Heart left ventricle (tissue), 16 donors: Measurements from ENCODE around the gene HUS1B. TPM values are rescaled to one million over a fixed set of nuclear protein-coding genes. Genes with fewer than 3 reads are reported as not detected.

Experiments used
- ATAC-seq, 4 donors: fragments of 200-7000 bp; cut with Tn5 transposase; one replicate each; pipeline ENCODE4 v1.9.1; 2020 to 2022; ENCODE audit warnings: moderate library complexity in 4 of 4, mild to moderate bottlenecking in 3 of 4, moderate number of reproducible peaks in 1 of 4
- DNase-seq, 5 donors: peaks; one replicate each; pipeline ENCODE4 v3.0.0-alpha.2; 2020
- H3K27ac ChIP-seq, 12 donors: fragments of 200-600 bp; sonication (generic) in 4 of 12; one replicate each; pipeline versions ENCODE4 v1.5.0 to v1.8.0; 2016 to 2022; ENCODE audit warnings: mild to moderate bottlenecking in 2 of 12
- H3K27me3 ChIP-seq, 9 donors: fragments of 200-600 bp; sonication (generic) in 2 of 9; one replicate each; pipeline versions ENCODE4 v1.5.1 to v1.8.0; 2016 to 2022; ENCODE audit warnings: mild to moderate bottlenecking in 3 of 9
- H3K36me3 ChIP-seq, 9 donors: fragments of 200-600 bp; sonication (generic) in 2 of 9; one replicate each; pipeline versions ENCODE4 v1.5.0 to v1.8.0; 2018 to 2022; ENCODE audit warnings: mild to moderate bottlenecking in 2 of 9
- H3K4me1 ChIP-seq, 12 donors: fragments of 200-600 bp; sonication (generic) in 4 of 12; one replicate each; pipeline versions ENCODE4 v1.5.0 to v1.8.0; 2016 to 2022; ENCODE audit warnings: mild to moderate bottlenecking in 3 of 12
- H3K4me3 ChIP-seq, 12 donors: fragments of 200-600 bp; sonication (generic) in 4 of 12; one replicate each; pipeline versions ENCODE4 v1.5.0 to v1.8.0; 2017 to 2022; ENCODE audit warnings: mild to moderate bottlenecking in 9 of 12, moderate library complexity in 4 of 12
- H3K9me3 ChIP-seq, 12 donors: fragments of 200-600 bp; sonication (generic) in 4 of 12; one replicate each; pipeline versions ENCODE4 v1.5.0 to v1.8.0; 2016 to 2022; ENCODE audit warnings: mild to moderate bottlenecking in 1 of 12
- CTCF ChIP-seq, 12 donors: fragments of 200-600 bp; sonication (generic) in 4 of 12; IDR thresholded peaks; one replicate each; pipeline versions ENCODE4 v1.5.0 to v1.8.0; 2018 to 2022; ENCODE audit warnings: antibody characterized with exemption in 12 of 12, mild to moderate bottlenecking in 5 of 12
- POLR2A ChIP-seq, 2 donors: fragments of 450-650 bp; IDR thresholded peaks; one replicate each; pipeline ENCODE4 v1.6.1; 2017; ENCODE audit warnings: antibody characterized with exemption in 2 of 2, mild to moderate bottlenecking in 2 of 2, moderate library complexity in 2 of 2
- WGBS, 4 donors: extraction: QIAGEN DNeasy Blood & Tissue Kit in 2 of 4; methylation state at CpG; one replicate each; pipeline versions ENCODE4 v1.1.5 to v1.1.7; 2013 to 2018; 5-methylcytosine and 5-hydroxymethylcytosine counted together
- intact Hi-C, 10 donors: fragments of 100-400 bp; cut with DNase I; formaldehyde crosslinking; loops; one replicate each; pipeline versions ENCODE4 v1.11.1 to v1.14.2; 2022
- polyA plus RNA-seq, 2 donors: library from polyadenylated mRNA; stranded (reverse); fragments of 200-250 nt; gene quantifications; one replicate each; pipeline ENCODE4 v1.2.3, GENCODE V29; 2013
- total RNA-seq, 9 donors: library from RNA; depleted of rRNA in 2 of 9; stranded (reverse); fragments of >200 nt in 2 of 9; fragmentation: NEBNext Ultra II Directional in 3 of 9; extraction: Animal tissue kit (Norgen Biotek cat#: 25700) in 3 of 9; gene quantifications; one replicate each; pipeline versions ENCODE4 v1.1.0 to v1.2.4, GENCODE V29; 2016 to 2023
- donor health status: ischemic (EF 13 %, LVEDD 7.1; RV severe dilation, severe dysfunction).
- donor health status: healthy with polysubstance abuse.
- donor health status: DM: no; HTN: yes; CAD: no.
- donor health status: DM: no; HTN: no; CAD: no.
- donor health status: ischemic (EF 25% LVEDD 6.9; RV normal size, moderate dysfunction).
- donor health status: ischemic (EF 25% LVEDD 5.7; RV mildly dilated, moderate dysfunction).
- donor health status: healthy.
- donor health status: DM: yes; HTN: yes; CAD: no.
- donor health status: ischemic (EF 35%, LVEDD 5.7; RV mildly dilated, moderate dysfunction).
- donor health status: nonischemic (EF 11% LVEDD 7.7; RV severe dilation, severe dysfunction).
- donor health status: DM: yes; HTN: yes; CAD: no.
- donor health status: PGD.
- donor health status: ischemic (EF 29% LVEDD 5.4; RV normal size, mild dysfunction).
- donor health status: nonischemic (EF 23%, LVEDD 6.1; RV moderate dilation, normal function).

HUS1B gene
- total and polyA plus RNA-seq, 11 donors, result 0.19 to 0.80 (median 0.39) TPM; not detected in 6

GRCh38 chr6:703552-703951, 46.7 kb upstream of the HUS1B start:
- H3K4me1 ChIP-seq, result no peaks in the 10 kb centered on the region
- no peak for TF ChIP-seq POLR2A (IDR thresholded peaks at IDR 0.05)
- TF ChIP-seq CTCF (IDR thresholded peaks at IDR 0.05), result no peak
- 82 to 88% (median 86%) methylated on average over 3 of the region's 3 CpGs for WGBS, 4 donors
- H3K4me3 ChIP-seq, result no peak overlapping the region
- H3K27me3 ChIP-seq, result peaks cover 0 to 5% (median 0%) of the 10 kb centered on the region in 9 donors
- DNase-seq, result no peak
- no peaks in the 10 kb centered on the region for H3K36me3 ChIP-seq
- H3K9me3 ChIP-seq, result no peaks in the 10 kb centered on the region
- no peak for ATAC-seq
- intact Hi-C loops, result no loop called here
- H3K27ac ChIP-seq, result no peak overlapping the region

- DNase-seq, result no peak
These were observed 45.0 kb upstream of the HUS1B start for GRCh38 chr6:701700-702479.

GRCh38 chr6:701215-701614, 44.3 kb upstream of the HUS1B start:
- H3K27me3 ChIP-seq, result peaks cover 0 to 5% (median 0%) of the 10 kb centered on the region in 9 donors
- WGBS, 4 donors, result 83 to 93% (median 86%) methylated on average over 4 of the region's 4 CpGs
- no peaks in the 10 kb centered on the region for H3K9me3 ChIP-seq
- H3K36me3 ChIP-seq, result no peaks in the 10 kb centered on the region
- no peaks in the 10 kb centered on the region for H3K4me1 ChIP-seq
- H3K4me3 ChIP-seq, result no peak overlapping the region
- intact Hi-C loops, result no loop called here
- no peak for ATAC-seq
- TF ChIP-seq CTCF (IDR thresholded peaks at IDR 0.05), result no peak
- TF ChIP-seq POLR2A (IDR thresholded peaks at IDR 0.05), result no peak
- H3K27ac ChIP-seq, result no peak overlapping the region
- no peak for DNase-seq

More at GRCh38 chr6:701700-702479, 45.0 kb upstream of the HUS1B start:
- Histone ChIP-seq H3K4me1 (no peaks in the 10 kb centered on the region), H3K36me3 (no peaks in the 10 kb centered on the region), H3K27me3 (peaks cover 0 to 5% (median 0%) of the 10 kb centered on the region in 9 donors), H3K4me3 (no peak overlapping the region), H3K27ac (no peak overlapping the region), H3K9me3 (no peaks in the 10 kb centered on the region)
- intact Hi-C loops, result no loop called here
- ATAC-seq, result no peak
- TF ChIP-seq CTCF (IDR thresholded peaks at IDR 0.05) (no peak), POLR2A (IDR thresholded peaks at IDR 0.05) (no peak)
- WGBS, 4 donors, result 69 to 75% (median 73%) methylated on average over 11 of the region's 11 CpGs

- intact Hi-C loops, result no loop called here
- DNase-seq, result no peak
- peaks cover 0 to 5% (median 0%) of the 10 kb centered on the region in 9 donors for H3K27me3 ChIP-seq
- no peak overlapping the region for H3K27ac ChIP-seq
- no peaks in the 10 kb centered on the region for H3K9me3 ChIP-seq
- no peaks in the 10 kb centered on the region for H3K4me1 ChIP-seq
- no peak for ATAC-seq
- no peak overlapping the region for H3K4me3 ChIP-seq
- H3K36me3 ChIP-seq, result no peaks in the 10 kb centered on the region
- 87 to 95% (median 94%) methylated on average over 3 of the region's 3 CpGs for WGBS, 4 donors
- no peak for TF ChIP-seq POLR2A (IDR thresholded peaks at IDR 0.05)
- no peak for TF ChIP-seq CTCF (IDR thresholded peaks at IDR 0.05)
These were observed 43.6 kb upstream of the HUS1B start for GRCh38 chr6:700490-700889.
